Esophagus muscularis mucosa (tissue), 4 donors: ENCODE results near the gene ADCY5. TPM values are rescaled to one million over a fixed set of nuclear protein-coding genes. Genes with fewer than 3 reads are reported as not detected.
A peak's percentile ranks its signal among the peaks of the same experiment; 100 is the strongest.
"Not testable (repeated sequence)": the region's sequence is repeated elsewhere in the genome, so short reads cannot be mapped to it uniquely, and the experiment has no call there.

Experiments used
- DNase-seq: peaks from one replicate; pipeline ENCODE4 v3.0.0-alpha.2; 2017; ENCODE audit errors: extremely low spot score
- H3K27ac ChIP-seq, 4 donors: fragments of 200-600 bp; sonication (generic); replicated peaks in 1 of 4; 1 replicate in 3 of 4; 2 replicates in 1 of 4; pipeline ENCODE4 v1.5.1; 2016 to 2019; ENCODE audit warnings: mild to moderate bottlenecking in 1 of 4
- H3K27me3 ChIP-seq, 4 donors: fragments of 200-600 bp; sonication (generic); one replicate each; pipeline versions ENCODE4 v1.5.1 to v1.6.0; 2016 to 2019
- H3K36me3 ChIP-seq, 4 donors: fragments of 200-600 bp; sonication (generic); one replicate each; pipeline ENCODE4 v1.5.1; 2016 to 2019
- H3K4me1 ChIP-seq, 4 donors: fragments of 200-600 bp; sonication (generic); one replicate each; pipeline ENCODE4 v1.5.1; 2016 to 2019
- H3K4me3 ChIP-seq, 4 donors: fragments of 200-600 bp; sonication (generic); 1 replicate in 2 of 4; 2 replicates in 2 of 4; pipeline ENCODE4 v1.5.1; 2016 to 2019; ENCODE audit warnings: mild to moderate bottlenecking in 4 of 4, moderate library complexity in 1 of 4
- H3K9me3 ChIP-seq, 4 donors: fragments of 200-600 bp; sonication (generic); 1 replicate in 3 of 4; 2 replicates in 1 of 4; pipeline ENCODE4 v1.5.1; 2016 to 2019
- CTCF ChIP-seq, 3 experiments: fragments of 200-600 bp in 2 of 3; fragments of 450-650 bp in 1 of 3; sonication (generic) in 2 of 3; IDR thresholded peaks; one replicate each; pipeline ENCODE4 v1.5.1; 2017 to 2019; ENCODE audit warnings: antibody characterized with exemption in 3 of 3, mild to moderate bottlenecking in 2 of 3, moderate library complexity in 1 of 3
- EP300 ChIP-seq: sonication (generic); formaldehyde crosslinking; IDR thresholded peaks from one replicate; pipeline ENCODE4 v1.6.1; 2017; ENCODE audit warnings: antibody characterized with exemption
- POLR2A ChIP-seq: fragments of 450-650 bp; IDR thresholded peaks from one replicate; pipeline ENCODE4 v1.6.1; 2017; ENCODE audit warnings: antibody characterized with exemption, moderate library complexity, mild to moderate bottlenecking, low read depth
- POLR2AphosphoS5 ChIP-seq, 2 donors: sonication (generic); formaldehyde crosslinking; IDR thresholded peaks; one replicate each; pipeline ENCODE4 v1.6.1; 2017; ENCODE audit warnings: antibody characterized with exemption in 2 of 2
- WGBS: methylation state at CpG from one replicate; pipeline ENCODE4 v1.1.5; 2018; 5-methylcytosine and 5-hydroxymethylcytosine counted together
- intact Hi-C: fragments of 100-400 bp; cut with DNase I; formaldehyde crosslinking; loops from one replicate; pipeline ENCODE4 v1.15.1; 2023
- total RNA-seq, 4 donors: library from RNA; depleted of rRNA; stranded (reverse); fragments of >200 nt; gene quantifications; one replicate each; pipeline versions ENCODE4 v1.1.0 to v1.2.1, GENCODE V29; 2016

ADCY5 gene
- total RNA-seq, 4 donors from 2014 or later: 133 to 228 (median 189) TPM

- no peak for TF ChIP-seq POLR2A
- no peak for TF ChIP-seq EP300
- TF ChIP-seq CTCF (IDR thresholded peaks at IDR 0.05): no peak
- TF ChIP-seq POLR2AphosphoS5 (IDR thresholded peaks at IDR 0.05): no peak
- no peak for DNase-seq
- peaks cover 19 to 30% (median 22%) of the 10 kb centered on the region in 4 donors for H3K4me1 ChIP-seq
- no peaks in the 10 kb centered on the region for H3K9me3 ChIP-seq
- 54% methylated on average over 5 of the region's 5 CpGs for WGBS
- peaks cover 0 to 8% (median 6%) of the 10 kb centered on the region in 4 donors for H3K36me3 ChIP-seq
- H3K4me3 ChIP-seq: no peak overlapping the region
- peak overlapping the region; percentile 60 to 74 (median 68) for H3K27ac ChIP-seq
- H3K27me3 ChIP-seq: no peaks in the 10 kb centered on the region
- intact Hi-C loops: loop anchor here (2.0 kb wide), 2 partner anchors 40 to 160 kb away; partner anchors contain the start of gene ADCY5
Measured at GRCh38 chr3:123488645-123489347, 39.9 kb upstream of the ADCY5 start.

GRCh38 chr3:123487063-123487462, 38.2 kb upstream of the ADCY5 start:
- 79% methylated on average over 8 of the region's 8 CpGs for WGBS
- H3K27ac ChIP-seq: not testable (repeated sequence)

GRCh38 chr3:123486460-123486859, 37.6 kb upstream of the ADCY5 start:
- DNase-seq: no peak
- 90% methylated on average over 7 of the region's 7 CpGs for WGBS
- Histone ChIP-seq H3K4me1 (peaks cover 12 to 29% (median 19%) of the 10 kb centered on the region in 4 donors), H3K36me3 (peaks cover 0 to 8% (median 6%) of the 10 kb centered on the region in 4 donors), H3K4me3 (no peak overlapping the region), H3K27me3 (no peaks in the 10 kb centered on the region), H3K27ac (no peak overlapping the region), H3K9me3 (no peaks in the 10 kb centered on the region)
- TF ChIP-seq EP300: no peak
- intact Hi-C loops: no loop called here

More at GRCh38 chr3:123487063-123487462, 38.2 kb upstream of the ADCY5 start:
- peaks cover 17 to 29% (median 19%) of the 10 kb centered on the region in 4 donors for H3K4me1 ChIP-seq
- H3K36me3 ChIP-seq, intact Hi-C loops, H3K4me3 ChIP-seq, H3K9me3 ChIP-seq, DNase-seq, H3K27me3 ChIP-seq: not testable (repeated sequence)

GRCh38 chr3:123485551-123485950, 36.7 kb upstream of the ADCY5 start:
- no peak overlapping the region for H3K4me3 ChIP-seq
- H3K9me3 ChIP-seq: no peaks in the 10 kb centered on the region
- no peak overlapping the region for H3K27ac ChIP-seq
- no peaks in the 10 kb centered on the region for H3K27me3 ChIP-seq
- 100% methylated on average over 2 of the region's 4 CpGs for WGBS
- TF ChIP-seq EP300: no peak
- TF ChIP-seq CTCF (IDR thresholded peaks at IDR 0.05): no peak
- no peak for TF ChIP-seq POLR2AphosphoS5 (IDR thresholded peaks at IDR 0.05)
- no peak for TF ChIP-seq POLR2A
- peaks cover 0 to 4% (median 2%) of the 10 kb centered on the region in 4 donors for H3K36me3 ChIP-seq
- intact Hi-C loops: no loop called here
- peaks cover 12 to 29% (median 19%) of the 10 kb centered on the region in 4 donors for H3K4me1 ChIP-seq
- DNase-seq: no peak

GRCh38 chr3:123483146-123483545, 34.3 kb upstream of the ADCY5 start:
- no peaks in the 10 kb centered on the region for H3K9me3 ChIP-seq
- intact Hi-C loops: no loop called here
- DNase-seq: no peak
- H3K4me3 ChIP-seq: no peak overlapping the region
- H3K27ac ChIP-seq: no peak overlapping the region
- TF ChIP-seq EP300 (no peak), CTCF (IDR thresholded peaks at IDR 0.05) (no peak), POLR2AphosphoS5 (IDR thresholded peaks at IDR 0.05) (no peak), POLR2A (no peak)
- WGBS: no CpG with 5 or more reads among the region's 6 CpGs
- no peaks in the 10 kb centered on the region for H3K27me3 ChIP-seq
- H3K36me3 ChIP-seq: no peaks in the 10 kb centered on the region
- H3K4me1 ChIP-seq: peaks cover 2 to 10% (median 6%) of the 10 kb centered on the region in 4 donors
